Left lung (tissue), 10 donors: ENCODE results near the gene FMNL1. TPM values are rescaled to one million over a fixed set of nuclear protein-coding genes. Genes with fewer than 3 reads are reported as not detected.
A peak's percentile ranks its signal among the peaks of the same experiment; 100 is the strongest.

Experiments used
- ATAC-seq: fragments of 200-7000 bp; cut with Tn5 transposase; one replicate; pipeline ENCODE4 v1.9.1; 2020; ENCODE audit warnings: moderate library complexity
- DNase-seq, 4 donors: peaks; one replicate each; pipeline ENCODE4 v3.0.0-alpha.2; 2013 to 2020
- H3K27ac ChIP-seq, 2 donors: fragments of 200-600 bp; sonication (generic) in 1 of 2; one replicate each; pipeline versions ENCODE4 v1.5.0 to v1.8.0; 2020 to 2021
- H3K27me3 ChIP-seq, 2 donors: fragments of 200-600 bp; sonication (generic) in 1 of 2; one replicate each; pipeline versions ENCODE4 v1.5.0 to v1.8.0; 2020 to 2021
- H3K36me3 ChIP-seq, 2 donors: fragments of 200-600 bp; sonication (generic) in 1 of 2; one replicate each; pipeline versions ENCODE4 v1.5.0 to v1.8.0; 2020 to 2021
- H3K4me1 ChIP-seq, 2 donors: fragments of 200-600 bp; one replicate each; pipeline ENCODE4 v1.8.0; 2021
- H3K4me3 ChIP-seq, 2 donors: fragments of 200-600 bp; sonication (generic) in 1 of 2; one replicate each; pipeline versions ENCODE4 v1.5.0 to v1.8.0; 2020 to 2021; ENCODE audit warnings: mild to moderate bottlenecking in 1 of 2
- H3K9me3 ChIP-seq, 2 donors: fragments of 200-600 bp; sonication (generic) in 1 of 2; one replicate each; pipeline versions ENCODE4 v1.5.0 to v1.8.0; 2020 to 2021
- intact Hi-C, 2 donors: fragments of 100-400 bp; cut with DNase I; formaldehyde crosslinking; loops; one replicate each; pipeline versions ENCODE4 v1.11.2 to v1.14.2; 2022
- polyA plus RNA-seq, 6 donors: library from polyadenylated mRNA; unstranded; fragments of 120-200 nt; gene quantifications; one replicate each; pipeline ENCODE4 v1.2.1, GENCODE V29; 2013; ENCODE audit not compliant: insufficient read length in 6 of 6
- total RNA-seq, 2 donors: library from RNA; stranded (reverse); fragmentation: NEBNext Ultra II Directional; extraction: Animal tissue kit (Norgen Biotek cat#: 25700); gene quantifications; one replicate each; pipeline ENCODE4 v1.2.1, GENCODE V29; 2021
- TF ChIP-seq, protein P1 (sequence below), 2 donors: fragments of 200-600 bp; sonication (generic) in 1 of 2; IDR thresholded peaks; one replicate each; pipeline versions ENCODE4 v1.5.0 to v1.8.0; 2021; ENCODE audit warnings: antibody characterized with exemption in 2 of 2
- donor health status: DM: no; HTN: yes; CAD: no.
- donor health status: DM: no; HTN: no; CAD: no.

FMNL1 gene
- total and polyA plus RNA-seq, 8 donors, result 6.9 to 118 (median 9.2) TPM

DNA sequence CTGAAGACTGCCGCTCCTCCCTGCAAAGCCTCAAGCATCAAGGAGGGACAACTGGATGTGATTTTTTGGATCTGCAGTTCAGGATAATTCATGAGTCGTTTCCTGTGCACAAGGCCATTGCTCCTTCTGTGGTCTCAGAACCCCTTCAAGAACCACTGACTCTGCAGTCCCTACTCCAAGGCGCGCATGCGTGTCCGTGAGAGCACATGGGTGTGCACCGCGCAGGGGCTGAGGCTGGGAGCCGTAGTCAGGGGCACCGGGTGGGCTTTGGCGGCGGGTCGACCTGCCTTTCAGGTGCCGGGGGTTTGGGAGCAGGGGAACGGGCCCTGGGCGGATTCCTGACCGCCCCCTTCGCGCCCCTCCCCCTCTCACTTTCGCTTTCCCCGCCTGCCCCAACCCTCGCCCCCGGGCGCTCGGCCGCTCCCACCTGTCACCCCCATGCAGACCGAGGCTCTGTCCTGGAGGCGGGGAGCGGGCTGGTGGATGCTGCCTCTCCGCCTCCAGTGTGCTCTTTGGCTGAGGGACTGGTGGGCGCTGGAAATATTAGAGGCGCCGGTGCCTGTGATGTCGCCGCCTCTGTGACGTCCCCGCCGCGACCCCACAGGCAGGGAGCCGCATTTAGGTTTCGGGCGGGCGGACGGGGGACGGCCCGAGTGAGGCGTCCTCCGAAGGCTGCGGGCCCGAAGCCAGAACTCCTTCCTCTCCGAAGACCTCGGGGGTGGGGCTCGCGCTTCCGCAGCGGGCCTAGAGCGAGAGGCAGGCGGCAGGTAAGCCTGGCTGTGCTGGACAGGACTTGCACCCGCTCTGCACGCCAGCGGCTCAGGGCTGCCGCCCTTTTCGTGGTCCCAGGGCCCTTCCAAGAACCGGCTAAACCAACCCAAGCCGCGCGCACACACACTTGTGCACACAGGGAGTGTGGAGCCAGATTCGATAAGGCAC lies 40.2 kb downstream of the FMNL1 start, which contains the start of gene SPATA32:
SPATA32 (minus strand) TSS at position 518 of the 939 bp plus-strand sequence; CDS start at position 440, 78 bp downstream.
- peak in 3 of 4 donors; percentile 65 to 95 (median 72) for DNase-seq
- intact Hi-C loops, result no loop called here
- TF ChIP-seq, protein P1, sequence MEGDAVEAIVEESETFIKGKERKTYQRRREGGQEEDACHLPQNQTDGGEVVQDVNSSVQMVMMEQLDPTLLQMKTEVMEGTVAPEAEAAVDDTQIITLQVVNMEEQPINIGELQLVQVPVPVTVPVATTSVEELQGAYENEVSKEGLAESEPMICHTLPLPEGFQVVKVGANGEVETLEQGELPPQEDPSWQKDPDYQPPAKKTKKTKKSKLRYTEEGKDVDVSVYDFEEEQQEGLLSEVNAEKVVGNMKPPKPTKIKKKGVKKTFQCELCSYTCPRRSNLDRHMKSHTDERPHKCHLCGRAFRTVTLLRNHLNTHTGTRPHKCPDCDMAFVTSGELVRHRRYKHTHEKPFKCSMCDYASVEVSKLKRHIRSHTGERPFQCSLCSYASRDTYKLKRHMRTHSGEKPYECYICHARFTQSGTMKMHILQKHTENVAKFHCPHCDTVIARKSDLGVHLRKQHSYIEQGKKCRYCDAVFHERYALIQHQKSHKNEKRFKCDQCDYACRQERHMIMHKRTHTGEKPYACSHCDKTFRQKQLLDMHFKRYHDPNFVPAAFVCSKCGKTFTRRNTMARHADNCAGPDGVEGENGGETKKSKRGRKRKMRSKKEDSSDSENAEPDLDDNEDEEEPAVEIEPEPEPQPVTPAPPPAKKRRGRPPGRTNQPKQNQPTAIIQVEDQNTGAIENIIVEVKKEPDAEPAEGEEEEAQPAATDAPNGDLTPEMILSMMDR (IDR thresholded peaks at IDR 0.05), result no peak

DNA sequence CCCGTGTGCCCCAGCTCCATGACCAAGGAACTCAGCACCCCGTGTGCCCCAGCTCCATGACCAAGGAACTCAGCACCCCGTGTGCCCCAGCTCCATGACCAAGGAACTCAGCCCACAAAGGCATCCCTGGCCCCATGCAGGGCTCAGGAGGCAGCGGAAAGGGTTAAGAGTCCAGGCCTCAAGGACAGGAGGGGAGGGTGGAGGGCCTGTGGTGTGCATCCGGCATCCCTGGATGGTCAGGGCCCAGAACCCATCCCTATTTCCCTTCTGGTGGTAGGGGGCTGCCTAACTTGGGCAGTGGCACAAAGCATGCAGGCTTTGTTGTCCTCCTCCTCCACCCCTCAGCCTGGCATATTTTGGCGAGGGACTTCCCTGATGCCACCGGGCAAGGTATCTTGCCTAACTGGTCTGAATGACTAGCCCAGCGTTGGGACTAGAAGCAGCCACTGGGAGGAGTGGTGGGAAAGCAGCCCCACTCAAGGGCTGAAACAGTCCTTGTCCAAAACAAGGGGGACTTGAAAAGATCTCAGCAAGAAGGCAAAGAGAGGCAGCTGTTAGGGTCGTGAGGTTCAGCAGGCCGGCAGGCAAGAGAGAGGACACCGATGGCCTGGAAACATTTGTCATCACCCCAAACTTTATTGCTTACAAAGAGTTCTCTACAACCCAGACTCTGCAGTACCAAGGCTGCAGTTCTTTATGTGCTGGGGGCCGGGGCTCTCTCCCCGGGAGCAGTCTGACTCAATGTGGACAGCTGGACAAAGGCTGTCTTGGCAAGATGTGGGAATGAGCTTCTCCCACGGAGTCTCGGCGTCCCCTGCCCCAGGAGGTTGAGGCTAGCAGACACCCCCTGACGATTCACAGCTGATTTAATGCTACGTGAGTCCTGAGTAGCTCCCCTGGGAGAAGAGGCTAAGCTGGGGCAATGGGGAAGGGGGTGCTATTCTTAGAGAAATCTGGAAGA lies 41.1 kb downstream of the FMNL1 start:
- Histone ChIP-seq H3K4me3 (peak overlapping the region; percentile 55 to 59), H3K27me3 (no peaks in the 10 kb centered on the region), H3K36me3 (peaks cover 0 to 48% of the 10 kb centered on the region in 2 donors), H3K4me1 (peaks cover 6 to 27% of the 10 kb centered on the region in 2 donors), H3K27ac (peak overlapping the region in 1 of 2 donors; percentile 60), H3K9me3 (no peaks in the 10 kb centered on the region)
- peak in 1 of 4 donors; percentile 65 for DNase-seq
- ATAC-seq, result peak; percentile 1
- TF ChIP-seq, protein P1 (IDR thresholded peaks at IDR 0.05), result no peak
- intact Hi-C loops, result no loop called here

More for the DNA sequence above, 40.2 kb downstream of the FMNL1 start, which contains the start of gene SPATA32:
- peaks cover 6 to 31% of the 10 kb centered on the region in 2 donors for H3K4me1 ChIP-seq
- H3K4me3 ChIP-seq, result peak within 1 kb of the TSS; percentile 55 to 59
- ATAC-seq, result peak; percentile 73
- no peaks in the 10 kb centered on the region for H3K27me3 ChIP-seq
- H3K9me3 ChIP-seq, result no peaks in the 10 kb centered on the region
- peak within 1 kb of the TSS in 1 of 2 donors; percentile 60 for H3K27ac ChIP-seq
- peaks cover 0 to 38% of the 10 kb centered on the region in 2 donors for H3K36me3 ChIP-seq

- DNase-seq, result no peak
- Histone ChIP-seq H3K27me3 (no peaks in the 10 kb centered on the region), H3K27ac (peak overlapping the region in 1 of 2 donors; percentile 3), H3K4me1 (peaks cover 6 to 27% of the 10 kb centered on the region in 2 donors), H3K36me3 (peaks cover 0 to 55% of the 10 kb centered on the region in 2 donors), H3K4me3 (no peak overlapping the region), H3K9me3 (no peaks in the 10 kb centered on the region)
- TF ChIP-seq, protein P1 (IDR thresholded peaks at IDR 0.05), result no peak
- intact Hi-C loops, result no loop called here
- no peak for ATAC-seq
Measured at GRCh38 chr17:45263477-45263860, 41.8 kb downstream of the FMNL1 start.

DNA sequence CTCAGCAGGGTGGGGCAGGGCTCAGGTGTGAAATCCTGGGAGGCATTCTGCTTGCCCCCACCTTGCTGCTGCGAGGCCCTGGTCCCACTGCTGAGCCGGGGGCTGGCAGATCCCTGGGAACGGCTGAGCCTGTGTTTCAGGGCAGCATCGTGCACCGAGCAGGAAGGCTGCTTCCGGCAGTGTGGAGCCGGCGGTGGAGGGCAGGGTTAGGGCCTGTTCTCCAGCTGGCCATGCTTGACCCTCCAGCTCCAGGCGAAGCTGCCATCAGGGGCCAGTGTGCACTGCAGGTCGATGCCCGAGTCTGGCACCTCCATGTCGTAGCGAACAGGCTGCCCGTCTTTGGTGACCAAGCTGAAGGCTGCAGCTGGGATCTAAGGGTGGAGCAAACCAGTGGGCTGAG lies 42.7 kb downstream of the FMNL1 start:
- DNase-seq (no peak), ATAC-seq (no peak)
- Histone ChIP-seq H3K4me1 (peaks cover 6 to 27% of the 10 kb centered on the region in 2 donors), H3K36me3 (peaks cover 0 to 64% of the 10 kb centered on the region in 2 donors), H3K27ac (no peak overlapping the region), H3K4me3 (no peak overlapping the region), H3K9me3 (no peaks in the 10 kb centered on the region), H3K27me3 (no peaks in the 10 kb centered on the region)
- intact Hi-C loops, result no loop called here
- TF ChIP-seq, protein P1 (IDR thresholded peaks at IDR 0.05), result no peak
